Sciatic nerve (tissue), 2 donors: ENCODE data around the gene COL11A2. TPM values are rescaled to one million over a fixed set of nuclear protein-coding genes. Genes with fewer than 3 reads are reported as not detected.
"Not testable (repeated sequence)": the region's sequence is repeated elsewhere in the genome, so short reads cannot be mapped to it uniquely, and the experiment has no call there.

Experiments used
- ATAC-seq: fragments of 200-7000 bp; cut with Tn5 transposase; one replicate; pipeline ENCODE4 v1.9.1; 2020; ENCODE audit warnings: mild to moderate bottlenecking, moderate library complexity
- DNase-seq: peaks from one replicate; pipeline ENCODE4 v3.0.0-alpha.2; 2020; ENCODE audit warnings: low spot score
- intact Hi-C: fragments of 100-400 bp; cut with DNase I; formaldehyde crosslinking; loops from one replicate; pipeline ENCODE4 v1.14.2; 2022
- total RNA-seq: library from RNA; stranded (reverse); fragmentation: NEBNext Ultra II Directional; extraction: Animal tissue kit (Norgen Biotek cat#: 25700); gene quantifications from one replicate; pipeline ENCODE4 v1.2.1, GENCODE V29; 2021
- donor health status: DM: no; HTN: no; CAD: no.
- donor health status: DM: no; HTN: no; CAD: no.

The COL11A2 gene
- total RNA-seq, result 5.6 TPM

GRCh38 chr6:33192105-33192646 is at the start of gene COL11A2:
TSS of gene COL11A2 (minus strand) at chr6:33192467. CDS start at chr6:33192240, 227 bp downstream.
- ATAC-seq, result no peak
- intact Hi-C loops, result no loop called here
- DNase-seq, result no peak

- intact Hi-C loops, result loop anchor here (10.0 kb wide), 1 partner anchor 227 kb away; no protein-coding TSS in a partner anchor
- DNase-seq, result no peak
- ATAC-seq, result no peak
These were observed 49.7 kb upstream of the COL11A2 start for GRCh38 chr6:33241968-33242367.

GRCh38 chr6:33237741-33238140 is 45.5 kb upstream of the COL11A2 start:
- intact Hi-C loops, result no loop called here
- DNase-seq (no peak), ATAC-seq (no peak)

GRCh38 chr6:33236852-33237251 is 44.6 kb upstream of the COL11A2 start:
- intact Hi-C loops, result no loop called here
- ATAC-seq, result no peak

GRCh38 chr6:33236328-33236727 is 44.1 kb upstream of the COL11A2 start:
- no peak for ATAC-seq
- intact Hi-C loops, result no loop called here

More at GRCh38 chr6:33236852-33237251, 44.6 kb upstream of the COL11A2 start:
- DNase-seq, result no peak

GRCh38 chr6:33235221-33235634 is 43.0 kb upstream of the COL11A2 start:
- ATAC-seq (no peak), DNase-seq (no peak)
- intact Hi-C loops, result no loop called here

More at GRCh38 chr6:33236328-33236727, 44.1 kb upstream of the COL11A2 start:
- DNase-seq, result no peak

- ATAC-seq, intact Hi-C loops: not testable (repeated sequence)
- peak; percentile 8 for DNase-seq
These were observed 34.3 kb upstream of the COL11A2 start for GRCh38 chr6:33226503-33227120.

- intact Hi-C loops, result no loop called here
- ATAC-seq (no peak), DNase-seq (no peak)
These were observed 25.4 kb upstream of the COL11A2 start for GRCh38 chr6:33217681-33218080.

- ATAC-seq, result no peak
These were observed 25.0 kb upstream of the COL11A2 start for GRCh38 chr6:33217246-33217645.

GRCh38 chr6:33216117-33216649 is 23.9 kb upstream of the COL11A2 start:
- no peak for ATAC-seq
- intact Hi-C loops, result no loop called here
- DNase-seq, result peak; percentile 22

More at GRCh38 chr6:33217246-33217645, 25.0 kb upstream of the COL11A2 start:
- intact Hi-C loops, result no loop called here
- peak; percentile 36 for DNase-seq

GRCh38 chr6:33215271-33216116 is 23.2 kb upstream of the COL11A2 start:
- peak; percentile 48 for DNase-seq
- intact Hi-C loops, result no loop called here
- ATAC-seq, result no peak

- intact Hi-C loops, result no loop called here
- peak; percentile 54 for DNase-seq
- ATAC-seq, result peak; percentile 6
These were observed 21.7 kb upstream of the COL11A2 start for GRCh38 chr6:33213989-33214335.

GRCh38 chr6:33213166-33213988 is 21.1 kb upstream of the COL11A2 start:
- DNase-seq (peak; percentile 70), ATAC-seq (peak; percentile 69)
- intact Hi-C loops, result no loop called here

GRCh38 chr6:33212857-33213165 is 20.5 kb upstream of the COL11A2 start:
- ATAC-seq (no peak), DNase-seq (no peak)
- intact Hi-C loops, result no loop called here

- ATAC-seq (no peak), DNase-seq (peak; percentile 25)
These were observed 19.6 kb upstream of the COL11A2 start for GRCh38 chr6:33211666-33212422.

GRCh38 chr6:33211136-33211535 is 18.9 kb upstream of the COL11A2 start:
- no peak for DNase-seq

More at GRCh38 chr6:33211666-33212422, 19.6 kb upstream of the COL11A2 start:
- intact Hi-C loops, result no loop called here

GRCh38 chr6:33209856-33210255 is 17.6 kb upstream of the COL11A2 start:
- intact Hi-C loops, result no loop called here
- no peak for ATAC-seq
- DNase-seq, result no peak

More at GRCh38 chr6:33211136-33211535, 18.9 kb upstream of the COL11A2 start:
- ATAC-seq, result no peak
- intact Hi-C loops, result no loop called here
